H1 (cell line): ENCODE data around the gene TMEM245. TPM values are rescaled to one million over a fixed set of nuclear protein-coding genes. Genes with fewer than 3 reads are reported as not detected.

Experiments used
- CTCF ChIA-PET: fragments of 300-600 bp; sonication (Branson Sonifier 250); formaldehyde crosslinking; loops from one replicate; lab custom pipeline; 2021; ENCODE audit not compliant: partially characterized antibody; lab: Charles Lee
- POLR2A ChIA-PET: fragments of 300-600 bp; sonication (Branson Sonifier 250); formaldehyde crosslinking; loops from one replicate; lab custom pipeline; 2021; ENCODE audit warnings: inconsistent platforms; ENCODE audit not compliant: partially characterized antibody; lab: Charles Lee
- DNase-seq, 2 experiments: peaks; one replicate each; pipeline versions ENCODE4 v3.0.0 to v3.0.0-alpha.2; 2010 to 2022; ENCODE audit warnings: low spot score in 2 of 2, low read depth in 1 of 2, mixed read lengths in 1 of 2
- FAIRE-seq: peaks from 2 replicates; lab custom pipeline; 2011; peaks lifted over from hg19 to GRCh38; lab: Jason Lieb, UNC
- H2AFZ ChIP-seq: 2 replicates; pipeline ENCODE4 v1.8.1; 2012; ENCODE audit warnings: low read length, inconsistent platforms
- H2AK5ac ChIP-seq: 2 replicates; pipeline ENCODE4 v1.6.1; 2013; ENCODE audit warnings: low read depth, low read length
- H2BK120ac ChIP-seq: replicated peaks from 2 replicates; pipeline ENCODE3; 2013; ENCODE audit warnings: low read depth, low read length, inconsistent platforms
- H2BK12ac ChIP-seq: 2 replicates; pipeline ENCODE4 v1.6.1; 2013; ENCODE audit warnings: low read depth, low read length
- H2BK15ac ChIP-seq: 2 replicates; pipeline ENCODE4 v1.6.1; 2013; ENCODE audit warnings: low read length
- H2BK20ac ChIP-seq: 2 replicates; pipeline ENCODE4 v1.6.1; 2013; ENCODE audit warnings: low read length
- H2BK5ac ChIP-seq: 2 replicates; pipeline ENCODE4 v1.6.1; 2013; ENCODE audit warnings: low read depth, low read length
- H3K14ac ChIP-seq: 2 replicates; pipeline ENCODE4 v1.6.1; 2013; ENCODE audit warnings: inconsistent platforms; ENCODE audit not compliant: insufficient read length
- H3K18ac ChIP-seq: 2 replicates; pipeline ENCODE4 v1.6.1; 2013; ENCODE audit warnings: low read length; ENCODE audit errors: extremely low read depth
- H3K23ac ChIP-seq: 2 replicates; pipeline ENCODE4 v1.6.1; 2013; ENCODE audit warnings: inconsistent platforms; ENCODE audit not compliant: insufficient read length
- H3K23me2 ChIP-seq: 2 replicates; pipeline ENCODE4 v1.6.1; 2013; ENCODE audit warnings: low read depth, low read length
- H3K27ac ChIP-seq: 2 replicates; pipeline ENCODE4 v1.6.1; 2011; ENCODE audit warnings: low read depth, low read length, inconsistent platforms
- H3K27me3 ChIP-seq, 4 experiments: replicated peaks in 1 of 4; 1 replicate in 1 of 4; 2 replicates in 3 of 4; pipeline versions ENCODE4 v1.6.1 to v1.8.1; 2011 to 2013; ENCODE audit warnings: low read length in 3 of 4, mild to moderate bottlenecking in 3 of 4, inconsistent platforms in 2 of 4, mixed read lengths in 2 of 4, moderate library complexity in 1 of 4; ENCODE audit not compliant: control insufficient read depth in 3 of 4, insufficient read depth in 3 of 4; ENCODE audit errors: extremely low read depth in 1 of 4
- H3K36me3 ChIP-seq, 4 experiments: 2 replicates each; pipeline versions ENCODE4 v1.6.1 to v1.8.1; 2011 to 2013; ENCODE audit warnings: mild to moderate bottlenecking in 4 of 4, low read length in 3 of 4, moderate library complexity in 2 of 4, control low read depth in 1 of 4, inconsistent platforms in 1 of 4; ENCODE audit not compliant: insufficient read depth in 4 of 4, control insufficient read depth in 2 of 4
- H3K4ac ChIP-seq: replicated peaks from 2 replicates; pipeline ENCODE3; 2013; ENCODE audit warnings: low read length, low read depth, mixed read lengths, inconsistent platforms; ENCODE audit not compliant: insufficient read length
- H3K4me1 ChIP-seq, 4 experiments: replicated peaks in 1 of 4; 1 replicate in 1 of 4; 2 replicates in 3 of 4; pipeline versions ENCODE4 v1.6.1 to v1.8.1; 2011 to 2013; ENCODE audit warnings: low read length in 3 of 4, inconsistent platforms in 2 of 4, mixed read lengths in 1 of 4; ENCODE audit not compliant: insufficient read depth in 4 of 4, control insufficient read depth in 3 of 4
- H3K4me2 ChIP-seq, 2 experiments: 2 replicates each; pipeline versions ENCODE4 v1.6.1 to v1.8.1; 2011 to 2013; ENCODE audit warnings: low read depth in 2 of 2, low read length in 2 of 2, control low read depth in 1 of 2, inconsistent platforms in 1 of 2, mild to moderate bottlenecking in 1 of 2; ENCODE audit not compliant: insufficient read depth in 1 of 2
- H3K4me3 ChIP-seq, 4 experiments: fragments of 200-600, 300-600 bp in 1 of 4; sonication (generic), shearing (Covaris generic), sonication (Bioruptor Twin) in 1 of 4; 2 replicates each; pipeline versions ENCODE4 v1.5.1 to v1.8.1; 2011 to 2016; ENCODE audit warnings: low read length in 4 of 4, low read depth in 3 of 4, control low read depth in 2 of 4, inconsistent platforms in 2 of 4, mild to moderate bottlenecking in 2 of 4, mixed read lengths in 1 of 4, moderate library complexity in 1 of 4; ENCODE audit not compliant: insufficient read depth in 2 of 4; ENCODE audit errors: extremely low read depth in 1 of 4
- H3K56ac ChIP-seq: replicated peaks from 2 replicates; pipeline ENCODE3; 2013; ENCODE audit warnings: low read depth, mild to moderate bottlenecking, mixed read lengths, low read length, inconsistent platforms; ENCODE audit not compliant: insufficient read length
- H3K79me1 ChIP-seq: 2 replicates; pipeline ENCODE4 v1.6.1; 2013; ENCODE audit warnings: low read depth, low read length, control low read depth
- H3K79me2 ChIP-seq, 2 experiments: 2 replicates each; pipeline versions ENCODE4 v1.6.1 to v1.8.1; 2012 to 2013; ENCODE audit warnings: low read length in 2 of 2, mild to moderate bottlenecking in 2 of 2, inconsistent platforms in 1 of 2; ENCODE audit not compliant: insufficient read depth in 2 of 2, control insufficient read depth in 1 of 2
- H3K9ac ChIP-seq, 4 experiments: replicated peaks in 1 of 4; 1 replicate in 1 of 4; 2 replicates in 3 of 4; pipeline versions ENCODE4 v1.6.1 to v1.8.1; 2011 to 2013; ENCODE audit warnings: low read depth in 3 of 4, low read length in 3 of 4, control low read depth in 2 of 4, mild to moderate bottlenecking in 2 of 4, moderate library complexity in 2 of 4, inconsistent platforms in 1 of 4; ENCODE audit errors: extremely low read depth in 1 of 4
- H3K9me3 ChIP-seq, 2 experiments: 2 replicates each; pipeline versions ENCODE4 v1.6.1 to v1.8.1; 2012 to 2013; ENCODE audit warnings: mild to moderate bottlenecking in 2 of 2, moderate library complexity in 2 of 2, control low read depth in 1 of 2, inconsistent platforms in 1 of 2, low read depth in 1 of 2, low read length in 1 of 2, mixed read lengths in 1 of 2; ENCODE audit not compliant: insufficient read depth in 2 of 2
- H4K20me1 ChIP-seq, 2 experiments: replicated peaks in 1 of 2; 2 replicates each; pipeline versions ENCODE3 to v1.8.1; 2011 to 2013; ENCODE audit warnings: inconsistent platforms in 2 of 2, low read length in 2 of 2, mild to moderate bottlenecking in 1 of 2; ENCODE audit not compliant: insufficient read depth in 2 of 2, control insufficient read depth in 1 of 2
- H4K5ac ChIP-seq: 2 replicates; pipeline ENCODE4 v1.6.1; 2013; ENCODE audit warnings: low read length, low read depth, mixed read lengths, inconsistent platforms; ENCODE audit not compliant: insufficient read length
- H4K8ac ChIP-seq: 2 replicates; pipeline ENCODE4 v1.8.0; 2013; ENCODE audit warnings: mild to moderate bottlenecking, moderate library complexity, low read length, inconsistent platforms; ENCODE audit not compliant: insufficient read depth; ENCODE audit errors: extremely low read depth
- H4K91ac ChIP-seq: replicated peaks from 2 replicates; pipeline ENCODE3; 2013; ENCODE audit warnings: low read length, mixed read lengths, inconsistent platforms; ENCODE audit not compliant: insufficient read length
- MAFK ChIP-seq: IDR thresholded peaks from 2 replicates; pipeline ENCODE4 v1.6.1; 2012; ENCODE audit warnings: low read depth, mild to moderate bottlenecking, improper control_type of control experiment, low read length
- POU5F1 ChIP-seq: IDR thresholded peaks from 2 replicates; pipeline ENCODE4 v1.6.1; 2011; ENCODE audit warnings: low read depth, mild to moderate bottlenecking, low read length, moderate library complexity
- RAD21 ChIP-seq, 2 experiments: IDR thresholded peaks in 1 of 2; conservative IDR thresholded peaks in 1 of 2; 2 replicates each; pipeline ENCODE4 v1.6.1; 2011; ENCODE audit warnings: low read depth in 2 of 2, low read length in 2 of 2, improper control_type of control experiment in 1 of 2, inconsistent platforms in 1 of 2, mild to moderate bottlenecking in 1 of 2, moderate library complexity in 1 of 2
- WGBS, 2 experiments: shearing (Covaris generic) in 1 of 2; methylation state at CpG; one replicate each; pipeline versions ENCODE4 v1.1.6 to v1.1.7; 2013 to 2015; ENCODE audit warnings: low lambda C conversion rate in 2 of 2, mixed read lengths in 2 of 2, inconsistent platforms in 1 of 2, low coverage in 1 of 2, missing lambda C conversion rate in 1 of 2; ENCODE audit not compliant: insufficient replicate concordance in 2 of 2, insufficient coverage in 1 of 2, insufficient read length in 1 of 2; ENCODE audit errors: extremely low coverage in 1 of 2, missing lambda C conversion rate in 1 of 2; 5-methylcytosine and 5-hydroxymethylcytosine counted together
- polyA plus RNA-seq, 7 experiments: library from polyadenylated mRNA; depleted of rRNA in 3 of 7; stranded (reverse) in 5 of 7; unstranded in 2 of 7; fragments of >200 nt in 5 of 7; fragments of 200-250 nt in 2 of 7; gene quantifications; 1 replicate in 5 of 7; 2 replicates in 1 of 7; 4 replicates in 1 of 7; pipeline versions ENCODE4 v1.2.1 to v1.2.3, GENCODE V29; 2011 to 2013; ENCODE audit warnings: missing spikeins in 2 of 7, mixed read lengths in 2 of 7
- total RNA-seq: library from RNA; stranded (reverse); fragmentation: NEBNext Ultra II Directional; extraction: Animal tissue kit (Norgen Biotek cat#: 25700); gene quantifications from 2 replicates; pipeline ENCODE4 v1.2.1, GENCODE V29; 2021

The TMEM245 gene
- total and polyA plus RNA-seq, 2 of the 8 experiments (the other 6 are each of a cell fraction or from before 2014, with no cell fraction given): 44.3 to 45.8 TPM

- peaks cover 5 to 30% (median 9%) of the 10 kb centered on the region in 4 experiments; a peak in 5 of 8 replicates for H3K36me3 ChIP-seq
- no peak overlapping the region for H4K8ac ChIP-seq
- no peak overlapping the region for H3K56ac ChIP-seq
- no peak for DNase-seq
- no peaks in the 10 kb centered on the region for H3K23me2 ChIP-seq
- no peak overlapping the region for H2BK12ac ChIP-seq
- CTCF ChIA-PET: interaction anchor here (1.5 to 1.7 kb wide), 2 partner anchors 8 to 88 kb away, joined by 3 to 4 read pairs; no protein-coding TSS in a partner anchor
- peaks cover 3 to 82% of the 10 kb centered on the region in 2 experiments; a peak in 3 of 4 replicates for H3K79me2 ChIP-seq
- H3K4me2 ChIP-seq: no peak overlapping the region
- no peaks in the 10 kb centered on the region for H3K9me3 ChIP-seq
- no peak for FAIRE-seq
- peaks cover 7% of the 10 kb centered on the region for H3K79me1 ChIP-seq
- H3K4me3 ChIP-seq: no peak overlapping the region
- H2AK5ac ChIP-seq: no peak overlapping the region
- H3K14ac ChIP-seq: no peak overlapping the region
- H3K4me1 ChIP-seq: peaks cover 2 to 11% (median 8%) of the 10 kb centered on the region in 4 experiments; a peak in 5 of 7 replicates
- POLR2A ChIA-PET: no interaction called here
- no peak overlapping the region for H2BK120ac ChIP-seq
- H3K27me3 ChIP-seq: no peaks in the 10 kb centered on the region
- no peak overlapping the region for H4K5ac ChIP-seq
- peaks cover 7 to 23% of the 10 kb centered on the region in 2 experiments for H4K20me1 ChIP-seq
- H3K27ac ChIP-seq: no peak overlapping the region
- H2BK5ac ChIP-seq: no peak overlapping the region
- H3K9ac ChIP-seq: no peak overlapping the region
- no peak overlapping the region for H3K18ac ChIP-seq
- H2BK15ac ChIP-seq: no peak overlapping the region
- WGBS, 2 experiments: 83% methylated on average over 3 of the region's 3 CpGs; no CpG with 5 or more reads in 1 of the 2 experiments
- no peak overlapping the region for H3K23ac ChIP-seq
- no peak overlapping the region for H2BK20ac ChIP-seq
- H4K91ac ChIP-seq: no peak overlapping the region
- H3K4ac ChIP-seq: no peak overlapping the region
- no peak overlapping the region for H2AFZ ChIP-seq
- no peak for TF ChIP-seq MAFK
- TF ChIP-seq POU5F1: no peak
- TF ChIP-seq RAD21 (IDR thresholded peaks at IDR 0.05 in 1 of 2, conservative IDR thresholded peaks at IDR 0.05 in 1 of 2; ENCODE audit: low read depth in 2 of 2, low read length in 2 of 2): no peak
These were observed 24.4 kb downstream of the TMEM245 start for GRCh38 chr9:109095321-109095720.
